Sigmoid colon (tissue), 3 donors: ENCODE results near the gene ARHGAP18.

ENCODE experiments used
- POLR2A ChIP-seq, 2 donors: fragments of 450-650 bp; IDR thresholded peaks; one replicate each; pipeline ENCODE4 v1.6.1; 2016; ENCODE audit warnings: antibody characterized with exemption in 2 of 2, mild to moderate bottlenecking in 2 of 2, moderate library complexity in 2 of 2
- TF ChIP-seq, protein P1 (sequence below), 4 experiments: fragments of 450-650 bp in 3 of 4; fragments of 200-600 bp in 1 of 4; IDR thresholded peaks; one replicate each; pipeline ENCODE4 v1.5.1; 2016 to 2019; ENCODE audit warnings: antibody characterized with exemption in 4 of 4, mild to moderate bottlenecking in 3 of 4, moderate library complexity in 2 of 4

DNA sequence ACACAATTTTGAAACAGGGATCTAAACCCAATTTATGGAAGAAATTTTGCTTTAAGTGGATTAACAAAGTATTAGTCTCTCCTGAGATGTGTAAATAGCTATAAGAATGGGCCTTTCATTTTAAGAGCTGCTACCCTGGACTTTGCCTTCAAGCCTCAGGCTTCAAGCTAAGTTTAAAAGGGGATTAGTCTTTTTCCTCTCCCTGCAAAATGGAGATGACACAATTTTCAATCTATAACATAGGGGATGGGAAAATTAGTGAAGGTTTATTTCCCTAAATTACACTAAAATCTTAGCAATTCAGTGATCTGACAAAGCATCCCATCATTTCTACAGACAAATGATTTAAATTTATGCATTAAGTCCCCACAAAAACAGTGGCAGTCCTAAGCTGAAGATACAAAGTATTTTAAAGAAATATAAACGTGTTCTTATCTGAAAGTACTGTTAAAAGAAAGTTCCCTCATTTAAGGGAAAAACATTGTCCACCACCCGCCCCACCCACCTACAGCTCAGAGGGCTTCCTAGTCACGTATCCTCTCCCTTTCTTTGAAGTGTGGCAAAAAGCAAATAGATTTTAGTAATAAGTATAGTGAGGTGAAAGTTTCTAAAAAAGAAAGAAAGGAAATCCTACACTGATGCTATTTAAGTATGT is 14.5 kb downstream of the ARHGAP18 start:
- TF ChIP-seq, protein P1, sequence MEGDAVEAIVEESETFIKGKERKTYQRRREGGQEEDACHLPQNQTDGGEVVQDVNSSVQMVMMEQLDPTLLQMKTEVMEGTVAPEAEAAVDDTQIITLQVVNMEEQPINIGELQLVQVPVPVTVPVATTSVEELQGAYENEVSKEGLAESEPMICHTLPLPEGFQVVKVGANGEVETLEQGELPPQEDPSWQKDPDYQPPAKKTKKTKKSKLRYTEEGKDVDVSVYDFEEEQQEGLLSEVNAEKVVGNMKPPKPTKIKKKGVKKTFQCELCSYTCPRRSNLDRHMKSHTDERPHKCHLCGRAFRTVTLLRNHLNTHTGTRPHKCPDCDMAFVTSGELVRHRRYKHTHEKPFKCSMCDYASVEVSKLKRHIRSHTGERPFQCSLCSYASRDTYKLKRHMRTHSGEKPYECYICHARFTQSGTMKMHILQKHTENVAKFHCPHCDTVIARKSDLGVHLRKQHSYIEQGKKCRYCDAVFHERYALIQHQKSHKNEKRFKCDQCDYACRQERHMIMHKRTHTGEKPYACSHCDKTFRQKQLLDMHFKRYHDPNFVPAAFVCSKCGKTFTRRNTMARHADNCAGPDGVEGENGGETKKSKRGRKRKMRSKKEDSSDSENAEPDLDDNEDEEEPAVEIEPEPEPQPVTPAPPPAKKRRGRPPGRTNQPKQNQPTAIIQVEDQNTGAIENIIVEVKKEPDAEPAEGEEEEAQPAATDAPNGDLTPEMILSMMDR (IDR thresholded peaks at IDR 0.05): no peak
- TF ChIP-seq POLR2A (IDR thresholded peaks at IDR 0.05): no peak
